AG04450 (cell line): Measurements from ENCODE around the gene NPBWR2. TPM values are rescaled to one million over a fixed set of nuclear protein-coding genes. Genes with fewer than 3 reads are reported as not detected.

Source experiments
- CTCF ChIA-PET: fragments of 300-600, 350-600 bp; formaldehyde crosslinking; extraction: SDS; loops from one replicate; lab custom pipeline; 2022; ENCODE audit warnings: antibody characterized with exemption, inconsistent platforms; lab: Charles Lee
- POLR2A ChIA-PET: fragments of 350-600 bp; formaldehyde crosslinking; extraction: SDS; loops from one replicate; lab custom pipeline; 2021; ENCODE audit warnings: antibody characterized with exemption, inconsistent platforms; lab: Yijun Ruan, JAX
- DNase-seq: peaks from one replicate; pipeline ENCODE4 v3.0.0-alpha.2; 2011; ENCODE audit warnings: low read depth, low spot score
- H3K27ac ChIP-seq: one replicate; pipeline ENCODE4 v1.5.1; 2012; ENCODE audit warnings: low read depth, low read length, control low read depth
- H3K27me3 ChIP-seq: one replicate; pipeline ENCODE4 v1.6.0; 2012; ENCODE audit warnings: low read length; ENCODE audit not compliant: control insufficient read depth, insufficient read depth
- H3K4me3 ChIP-seq: 2 replicates; pipeline ENCODE4 v1.5.1; 2011; ENCODE audit warnings: mild to moderate bottlenecking, low read depth, low read length, control low read depth
- H3K9me3 ChIP-seq: 2 replicates; pipeline ENCODE4 v1.5.1; 2012; ENCODE audit warnings: low read length; ENCODE audit not compliant: control insufficient read depth, insufficient read depth
- CTCF ChIP-seq: IDR thresholded peaks from 2 replicates; pipeline ENCODE4 v1.5.1; 2011; ENCODE audit warnings: low read depth, low read length, control low read depth, inconsistent platforms
- polyA plus RNA-seq: library from polyadenylated mRNA; depleted of rRNA; stranded (reverse); fragments of >200 nt; gene quantifications from 2 replicates; pipeline ENCODE4 v1.2.3, GENCODE V29; 2011

Gene NPBWR2
- polyA plus RNA-seq, 1 experiment: not detected

GRCh38 chr20:64062276-64062595, 45.1 kb downstream of the NPBWR2 start:
- CTCF ChIA-PET: interaction anchor here (0.7 to 1.3 kb wide), 2 partner anchors 23 to 82 kb away, joined by 3 to 6 read pairs; partner anchors contain the start of gene PRPF6

GRCh38 chr20:64058536-64058935, 48.8 kb downstream of the NPBWR2 start:
- TF ChIP-seq CTCF: no peak
- no peaks in the 10 kb centered on the region; the same call in 1 of the 2 replicates for H3K9me3 ChIP-seq
- DNase-seq: no peak

More at GRCh38 chr20:64062276-64062595, 45.1 kb downstream of the NPBWR2 start:
- POLR2A ChIA-PET: interaction anchor here (0.9 to 1.0 kb wide), 2 partner anchors 12 to 790 kb away, joined by 4 to 5 read pairs; no protein-coding TSS in a partner anchor
- peak overlapping the region; percentile 65 for H3K4me3 ChIP-seq
- no peak for DNase-seq
- no peaks in the 10 kb centered on the region; the same call in 1 of the 2 replicates for H3K9me3 ChIP-seq
- peak overlapping the region; percentile 80 for H3K27ac ChIP-seq
- H3K27me3 ChIP-seq: peaks cover under 1% of the 10 kb centered on the region
- TF ChIP-seq CTCF: no peak

GRCh38 chr20:64057628-64058498, 49.5 kb downstream of the NPBWR2 start:
- Histone ChIP-seq H3K4me3 (no peak overlapping the region), H3K27ac (no peak overlapping the region), H3K27me3 (peaks cover 15% of the 10 kb centered on the region), H3K9me3 (no peaks in the 10 kb centered on the region; the same call in 1 of the 2 replicates)
- POLR2A ChIA-PET: no interaction called here
- CTCF ChIA-PET: interaction anchor here (0.6 to 2.0 kb wide), 4 partner anchors 9 to 22 kb away, joined by 3 to 13 read pairs (median 4); partner anchors contain the start of genes OPRL1 and RGS19
- no peak for DNase-seq
- peak; percentile 84 for TF ChIP-seq CTCF

More at GRCh38 chr20:64058536-64058935, 48.8 kb downstream of the NPBWR2 start:
- POLR2A ChIA-PET: interaction anchor here (0.7 kb wide), 1 partner anchor 194 kb away, joined by 8 read pairs; the partner anchor contains the start of gene TPD52L2
- Histone ChIP-seq H3K27me3 (peaks cover 12% of the 10 kb centered on the region), H3K4me3 (no peak overlapping the region), H3K27ac (no peak overlapping the region)
- CTCF ChIA-PET: interaction anchor here (0.7 to 1.8 kb wide), 3 partner anchors 15 to 283 kb away, joined by 3 to 10 read pairs (median 4); no protein-coding TSS in a partner anchor

- TF ChIP-seq CTCF: no peak
- POLR2A ChIA-PET: no interaction called here
Measured at GRCh38 chr20:64056889-64057627, 50.3 kb downstream of the NPBWR2 start.

More at GRCh38 chr20:64056889-64057627, 50.3 kb downstream of the NPBWR2 start:
- peaks cover 21% of the 10 kb centered on the region for H3K27me3 ChIP-seq
- H3K9me3 ChIP-seq: no peaks in the 10 kb centered on the region; the same call in 1 of the 2 replicates
- H3K4me3 ChIP-seq: no peak overlapping the region
- CTCF ChIA-PET: interaction anchor here (0.6 to 2.0 kb wide), 4 partner anchors 10 to 23 kb away, joined by 3 to 13 read pairs (median 4); partner anchors contain the start of genes OPRL1 and RGS19
- DNase-seq: no peak
- no peak overlapping the region for H3K27ac ChIP-seq
